Thymus (tissue), 11 donors: ENCODE data around the gene SORL1-AS1.

ENCODE experiments used
- DNase-seq, 9 donors: peaks; one replicate each; pipeline ENCODE4 v3.0.0-alpha.2; 2013; ENCODE audit warnings: low spot score in 9 of 9, low read depth in 6 of 9, missing footprints in 1 of 9
- H3K27ac ChIP-seq, 2 donors: one replicate each; pipeline ENCODE4 v1.5.1; 2013; ENCODE audit warnings: control low read depth in 1 of 2, low read depth in 1 of 2, low read length in 1 of 2, mild to moderate bottlenecking in 1 of 2, moderate library complexity in 1 of 2
- H3K27me3 ChIP-seq, 2 donors: one replicate each; pipeline ENCODE4 v1.5.1; 2013; ENCODE audit warnings: low read length in 1 of 2; ENCODE audit not compliant: control insufficient read depth in 2 of 2, insufficient read depth in 1 of 2
- H3K36me3 ChIP-seq, 2 donors: one replicate each; pipeline ENCODE4 v1.5.1; 2013; ENCODE audit warnings: low read length in 1 of 2, mild to moderate bottlenecking in 1 of 2, moderate library complexity in 1 of 2; ENCODE audit not compliant: control insufficient read depth in 2 of 2, insufficient read depth in 2 of 2
- H3K4me1 ChIP-seq, 2 donors: one replicate each; pipeline ENCODE4 v1.5.1; 2013; ENCODE audit warnings: low read length in 2 of 2; ENCODE audit not compliant: control insufficient read depth in 2 of 2, insufficient read depth in 2 of 2
- H3K4me3 ChIP-seq, 2 donors: one replicate each; pipeline ENCODE4 v1.5.1; 2013; ENCODE audit warnings: low read length in 2 of 2, control low read depth in 1 of 2, mild to moderate bottlenecking in 1 of 2
- H3K9me3 ChIP-seq, 2 donors: one replicate each; pipeline ENCODE4 v1.5.1; 2013; ENCODE audit warnings: low read length in 1 of 2, mild to moderate bottlenecking in 1 of 2; ENCODE audit not compliant: control insufficient read depth in 2 of 2, insufficient read depth in 1 of 2
- WGBS: extraction: QIAGEN DNeasy Blood & Tissue Kit; methylation state at CpG from one replicate; pipeline ENCODE4 v1.1.7; 2013; 5-methylcytosine and 5-hydroxymethylcytosine counted together
- donor health status: healthy.

SORL1-AS1 gene

DNA sequence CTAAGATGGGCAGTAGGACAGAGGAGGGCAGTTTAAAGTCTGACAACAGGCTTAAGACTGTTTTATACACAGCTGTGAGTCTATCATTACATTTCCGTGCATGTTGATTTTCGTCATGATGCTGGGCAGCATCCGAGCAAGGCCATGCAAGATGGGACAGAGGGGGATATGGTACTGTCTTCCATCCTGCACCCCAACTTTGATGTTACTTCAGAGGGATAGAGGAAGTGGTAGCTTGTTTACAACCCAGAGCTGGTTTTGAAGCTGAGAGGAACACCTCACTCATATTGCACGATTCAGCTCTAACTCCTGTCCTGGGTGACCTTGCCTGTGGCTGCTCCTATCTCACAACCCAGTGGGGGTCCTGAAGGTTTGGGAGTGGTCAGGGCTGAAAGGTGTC, 3.6 kb downstream of the SORL1-AS1 start:
- no peak overlapping the region for H3K4me3 ChIP-seq
- peak overlapping the region; percentile 55 to 69 for H3K27ac ChIP-seq
- H3K27me3 ChIP-seq = no peaks in the 10 kb centered on the region
- DNase-seq = peak in 2 of 9 donors; percentile 36 to 62
- peaks cover 24 to 53% of the 10 kb centered on the region in 2 donors for H3K4me1 ChIP-seq
- no peaks in the 10 kb centered on the region for H3K36me3 ChIP-seq
- WGBS = 72% methylated on average over 4 of the region's 4 CpGs
- H3K9me3 ChIP-seq = peaks cover 0 to 4% of the 10 kb centered on the region in 2 donors

DNA sequence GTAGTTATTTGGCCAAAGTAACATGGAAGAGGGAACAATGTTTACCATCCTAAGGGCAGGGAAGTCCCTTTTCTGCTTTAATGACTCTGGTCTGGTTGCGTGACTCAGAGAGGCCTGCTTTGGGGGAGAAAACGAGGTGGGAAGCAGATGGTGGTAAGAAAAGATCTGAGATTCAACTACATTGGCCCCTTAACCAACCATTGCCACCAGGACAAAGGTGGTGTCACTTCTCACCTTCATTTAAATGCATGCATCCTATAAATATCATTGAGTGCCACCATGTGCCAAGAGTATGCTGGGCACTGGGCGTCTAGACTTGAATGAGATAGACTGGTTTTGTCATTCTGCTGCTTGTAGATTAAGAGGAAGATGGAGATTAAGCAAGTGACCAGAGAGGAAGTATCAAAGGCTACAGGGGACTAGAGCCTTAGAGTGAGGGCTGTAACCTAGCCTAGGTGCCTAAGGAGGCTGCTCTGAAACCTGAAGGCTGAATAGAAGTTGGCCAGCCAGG, 4.3 kb downstream of the SORL1-AS1 start:
- Histone ChIP-seq H3K36me3 (no peaks in the 10 kb centered on the region), H3K4me1 (peaks cover 22 to 50% of the 10 kb centered on the region in 2 donors), H3K9me3 (peaks cover 0 to 4% of the 10 kb centered on the region in 2 donors), H3K27me3 (no peaks in the 10 kb centered on the region), H3K4me3 (no peak overlapping the region), H3K27ac (peak overlapping the region in 1 of 2 donors; percentile 34)
- 93% methylated on average over 3 of the region's 3 CpGs for WGBS
- no peak for DNase-seq

DNA sequence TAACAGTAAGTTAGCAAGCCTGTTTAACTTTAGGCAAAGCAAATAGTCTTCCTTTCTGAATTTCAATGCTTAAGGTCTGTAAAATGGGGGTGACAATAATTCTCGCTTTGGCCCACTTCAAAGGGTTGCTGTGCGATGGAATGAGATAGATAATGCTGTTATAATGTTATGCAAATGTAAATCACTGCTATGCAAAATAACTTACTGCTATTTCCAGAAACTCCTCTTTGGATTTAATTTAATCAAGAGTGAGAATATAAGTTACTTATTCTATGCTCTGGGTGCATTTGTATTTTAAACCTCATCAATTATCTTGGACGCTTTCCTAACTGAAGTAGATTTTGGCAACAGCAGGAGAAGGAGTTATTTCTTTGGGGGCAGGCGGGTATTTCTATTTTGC, 4.8 kb downstream of the SORL1-AS1 start:
- no peak overlapping the region for H3K4me3 ChIP-seq
- no peaks in the 10 kb centered on the region for H3K36me3 ChIP-seq
- WGBS = 98% methylated on average over 4 of the region's 4 CpGs
- peaks cover 22 to 50% of the 10 kb centered on the region in 2 donors for H3K4me1 ChIP-seq
- H3K9me3 ChIP-seq = peaks cover 0 to 4% of the 10 kb centered on the region in 2 donors
- H3K27me3 ChIP-seq = no peaks in the 10 kb centered on the region
- no peak for DNase-seq
- no peak overlapping the region for H3K27ac ChIP-seq

DNA sequence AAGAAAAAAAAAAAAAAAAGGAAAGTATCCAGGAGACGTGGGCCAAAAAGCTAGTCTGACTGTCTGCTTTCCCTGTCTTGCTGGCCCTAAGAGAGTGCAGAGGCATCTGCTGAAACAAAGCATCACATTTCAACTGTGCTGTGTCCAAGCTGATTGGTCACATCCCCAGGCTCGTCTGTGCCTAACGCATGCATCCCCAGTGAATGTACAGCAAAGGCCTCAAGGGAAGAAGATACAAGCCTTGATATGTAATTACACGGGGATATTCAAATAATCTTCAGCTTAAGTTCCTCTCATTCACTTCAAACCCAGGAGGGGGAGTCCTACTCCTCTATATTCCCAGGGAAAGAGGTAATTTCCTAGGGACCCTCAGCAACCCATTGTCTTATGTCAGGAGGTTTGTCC, 6.0 kb downstream of the SORL1-AS1 start:
- Histone ChIP-seq H3K9me3 (peaks cover 0 to 4% of the 10 kb centered on the region in 2 donors), H3K4me3 (no peak overlapping the region), H3K4me1 (peaks cover 22 to 49% of the 10 kb centered on the region in 2 donors), H3K27me3 (no peaks in the 10 kb centered on the region), H3K27ac (no peak overlapping the region), H3K36me3 (no peaks in the 10 kb centered on the region)
- DNase-seq = no peak
- 83% methylated on average over 4 of the region's 4 CpGs for WGBS

DNA sequence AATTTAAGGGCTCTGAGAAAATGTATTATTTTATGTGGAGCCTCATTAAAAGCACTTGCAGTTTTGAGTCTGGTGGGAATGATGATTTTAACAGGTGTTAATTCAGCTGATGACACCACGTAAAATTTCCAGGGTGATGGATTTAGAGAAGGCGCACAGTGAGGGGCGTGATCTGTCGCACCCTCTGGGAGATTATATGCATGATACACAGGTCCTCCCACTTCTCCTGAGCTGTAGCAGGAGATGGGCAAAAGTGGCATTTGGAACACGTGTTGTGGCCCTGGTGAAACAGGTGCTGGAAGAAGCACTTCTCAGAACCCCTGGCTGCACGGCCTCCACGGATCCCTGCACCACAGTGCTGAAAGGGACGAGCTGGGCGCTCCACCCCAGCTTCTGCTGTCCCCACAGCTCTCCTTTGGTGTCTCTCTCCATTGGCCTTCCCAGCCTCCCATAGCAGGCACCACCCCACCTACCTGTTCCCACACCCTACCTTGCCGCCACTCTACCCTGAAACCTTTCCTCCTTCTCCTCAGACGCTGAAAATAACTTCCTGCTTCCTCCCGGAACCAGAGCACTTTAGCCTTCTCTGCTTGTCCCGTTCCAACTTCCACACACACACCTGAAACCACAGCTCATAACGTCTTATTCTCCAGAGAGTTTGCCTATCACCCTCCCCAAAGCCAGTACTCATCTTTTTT, 7.5 kb downstream of the SORL1-AS1 start:
- Histone ChIP-seq H3K4me3 (no peak overlapping the region), H3K9me3 (peaks cover 0 to 4% of the 10 kb centered on the region in 2 donors), H3K27ac (no peak overlapping the region), H3K4me1 (peaks cover 11 to 34% of the 10 kb centered on the region in 2 donors), H3K36me3 (no peaks in the 10 kb centered on the region), H3K27me3 (no peaks in the 10 kb centered on the region)
- 67% methylated on average over 14 of the region's 14 CpGs for WGBS
- DNase-seq = no peak

DNA sequence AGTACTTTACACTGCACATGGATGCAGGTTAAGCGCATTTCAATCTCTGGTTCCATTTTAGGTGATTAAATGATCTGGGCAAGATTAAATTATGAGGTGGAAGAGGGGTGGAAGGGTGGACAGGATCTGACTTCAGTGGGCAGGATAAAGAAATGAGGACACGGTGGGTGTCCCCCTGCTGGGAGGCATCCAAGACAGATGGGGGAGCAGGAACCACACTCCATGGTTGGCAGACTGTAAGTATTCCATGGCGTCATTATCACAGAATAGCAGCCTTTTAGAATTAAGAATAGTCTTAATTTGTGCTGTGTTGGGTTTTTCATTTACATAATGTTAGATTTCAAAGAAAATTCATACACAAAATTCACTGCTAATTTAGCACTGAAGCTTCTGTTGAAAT, 8.2 kb downstream of the SORL1-AS1 start:
- Histone ChIP-seq H3K27ac (no peak overlapping the region), H3K27me3 (no peaks in the 10 kb centered on the region), H3K36me3 (no peaks in the 10 kb centered on the region), H3K4me3 (no peak overlapping the region), H3K9me3 (peaks cover 0 to 4% of the 10 kb centered on the region in 2 donors), H3K4me1 (peaks cover 5 to 27% of the 10 kb centered on the region in 2 donors)
- DNase-seq = no peak
- WGBS = 96% methylated on average over 3 of the region's 3 CpGs

DNA sequence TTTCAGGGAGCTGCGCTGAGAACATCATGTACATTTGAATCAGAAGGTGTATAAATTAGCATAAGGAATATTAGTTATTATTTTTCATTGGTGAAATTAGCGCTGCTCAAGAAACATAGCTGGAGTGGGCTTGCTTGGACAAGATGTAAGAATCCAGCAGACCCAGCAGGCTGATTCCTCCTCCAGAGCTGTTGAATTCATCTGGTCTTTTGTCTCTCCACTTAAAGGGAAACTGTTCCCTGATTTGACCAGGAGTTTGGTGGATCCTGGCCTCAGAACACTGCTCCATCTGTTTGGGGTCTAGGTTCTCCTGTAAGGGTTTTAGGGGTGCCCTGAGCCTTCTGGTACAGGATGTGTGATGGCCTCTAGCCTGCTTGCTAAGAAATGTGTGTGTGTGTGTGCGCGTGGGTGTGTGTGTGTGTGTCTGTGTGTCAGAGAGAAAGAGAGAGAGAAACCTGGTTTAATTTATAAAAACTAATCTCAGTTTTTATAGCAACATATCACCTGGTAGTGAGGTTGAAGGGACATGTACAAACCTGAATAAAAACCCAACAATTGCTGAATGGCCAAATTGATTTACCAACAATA, 9.0 kb downstream of the SORL1-AS1 start:
- 99% methylated on average over 4 of the region's 4 CpGs for WGBS
- Histone ChIP-seq H3K36me3 (no peaks in the 10 kb centered on the region), H3K27me3 (no peaks in the 10 kb centered on the region), H3K27ac (no peak overlapping the region), H3K4me3 (no peak overlapping the region), H3K4me1 (peaks cover 3 to 19% of the 10 kb centered on the region in 2 donors), H3K9me3 (no peaks in the 10 kb centered on the region)
- DNase-seq = no peak

DNA sequence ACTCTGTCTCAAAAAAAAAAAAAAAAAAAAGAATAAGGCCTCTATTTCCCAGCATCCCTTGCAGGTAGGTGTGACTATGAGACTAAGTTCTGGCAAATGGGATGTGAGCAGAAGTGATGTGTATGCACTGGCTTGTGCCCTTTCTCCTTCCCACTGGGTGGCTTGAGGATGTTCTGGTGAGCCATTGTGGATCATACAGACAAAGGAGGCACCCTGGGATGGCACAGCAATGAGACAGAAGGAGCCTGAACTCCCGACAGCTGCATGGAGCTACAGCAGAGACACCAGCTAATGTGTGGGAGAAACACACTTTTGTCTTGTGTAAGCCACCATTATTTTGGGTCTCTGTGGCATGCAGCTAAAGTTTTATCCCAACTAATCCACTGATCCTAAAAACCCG, 11.2 kb downstream of the SORL1-AS1 start:
- H3K27ac ChIP-seq = no peak overlapping the region
- peaks cover 3 to 6% of the 10 kb centered on the region in 2 donors for H3K4me1 ChIP-seq
- no peaks in the 10 kb centered on the region for H3K9me3 ChIP-seq
- WGBS = 93% methylated on average over 2 of the region's 2 CpGs
- no peaks in the 10 kb centered on the region for H3K27me3 ChIP-seq
- no peak overlapping the region for H3K4me3 ChIP-seq
- no peak for DNase-seq
- no peaks in the 10 kb centered on the region for H3K36me3 ChIP-seq

DNA sequence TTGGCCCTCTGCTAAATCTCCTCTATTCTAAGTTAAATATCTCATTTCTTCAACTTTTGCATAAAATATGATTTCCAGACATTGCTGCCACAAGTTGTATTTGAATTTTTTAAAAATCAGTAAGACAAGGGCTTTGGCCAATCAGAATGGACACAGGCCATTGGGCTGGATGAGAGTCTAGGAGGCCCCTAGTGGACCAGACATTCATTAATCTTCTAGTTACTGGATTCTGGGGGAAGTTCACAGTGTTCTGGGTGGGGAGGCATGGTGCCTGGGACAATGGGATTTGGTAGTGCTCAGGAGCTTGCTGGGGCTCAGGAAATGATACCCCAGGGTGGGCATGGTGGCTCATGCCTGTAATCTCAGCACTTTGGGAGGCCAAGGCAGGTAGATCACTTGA, 13.0 kb downstream of the SORL1-AS1 start:
- no peaks in the 10 kb centered on the region for H3K9me3 ChIP-seq
- H3K36me3 ChIP-seq = no peaks in the 10 kb centered on the region
- no peak for DNase-seq
- no peaks in the 10 kb centered on the region for H3K4me1 ChIP-seq
- no peaks in the 10 kb centered on the region for H3K27me3 ChIP-seq
- H3K4me3 ChIP-seq = no peak overlapping the region
- H3K27ac ChIP-seq = no peak overlapping the region
